Vagina (tissue), 2 donors: ENCODE measurements around the gene CISD2.

Experiments used
- CTCF ChIP-seq, 3 experiments: fragments of 450-650 bp in 2 of 3; fragments of 200-600 bp in 1 of 3; sonication (generic) in 1 of 3; IDR thresholded peaks; one replicate each; pipeline ENCODE4 v1.5.1; 2017 to 2019; ENCODE audit warnings: antibody characterized with exemption in 3 of 3, mild to moderate bottlenecking in 2 of 3, moderate library complexity in 2 of 3
- POLR2A ChIP-seq, 2 donors: fragments of 450-650 bp; IDR thresholded peaks; one replicate each; pipeline ENCODE4 v1.6.1; 2017; ENCODE audit warnings: antibody characterized with exemption in 2 of 2, mild to moderate bottlenecking in 2 of 2, moderate library complexity in 2 of 2
- POLR2AphosphoS5 ChIP-seq, 2 donors: sonication (generic); formaldehyde crosslinking; IDR thresholded peaks; one replicate each; pipeline ENCODE4 v1.9.0; 2017; ENCODE audit warnings: antibody characterized with exemption in 2 of 2, mild to moderate bottlenecking in 2 of 2, low read depth in 1 of 2; ENCODE audit not compliant: insufficient read depth in 1 of 2

- TF ChIP-seq POLR2A (IDR thresholded peaks at IDR 0.05) (no peak), CTCF (IDR thresholded peaks at IDR 0.05) (no peak), POLR2AphosphoS5 (IDR thresholded peaks at IDR 0.05; ENCODE audit: insufficient read depth in 1 of 2, low read depth in 1 of 2) (no peak)
Observed at GRCh38 chr4:102823464-102823863, 45.3 kb upstream of the CISD2 start.
